ENCODE data around the gene ARFGEF2.
A peak's percentile ranks its signal among the peaks of the same experiment; 100 is the strongest.

Gene ARFGEF2

DNA sequence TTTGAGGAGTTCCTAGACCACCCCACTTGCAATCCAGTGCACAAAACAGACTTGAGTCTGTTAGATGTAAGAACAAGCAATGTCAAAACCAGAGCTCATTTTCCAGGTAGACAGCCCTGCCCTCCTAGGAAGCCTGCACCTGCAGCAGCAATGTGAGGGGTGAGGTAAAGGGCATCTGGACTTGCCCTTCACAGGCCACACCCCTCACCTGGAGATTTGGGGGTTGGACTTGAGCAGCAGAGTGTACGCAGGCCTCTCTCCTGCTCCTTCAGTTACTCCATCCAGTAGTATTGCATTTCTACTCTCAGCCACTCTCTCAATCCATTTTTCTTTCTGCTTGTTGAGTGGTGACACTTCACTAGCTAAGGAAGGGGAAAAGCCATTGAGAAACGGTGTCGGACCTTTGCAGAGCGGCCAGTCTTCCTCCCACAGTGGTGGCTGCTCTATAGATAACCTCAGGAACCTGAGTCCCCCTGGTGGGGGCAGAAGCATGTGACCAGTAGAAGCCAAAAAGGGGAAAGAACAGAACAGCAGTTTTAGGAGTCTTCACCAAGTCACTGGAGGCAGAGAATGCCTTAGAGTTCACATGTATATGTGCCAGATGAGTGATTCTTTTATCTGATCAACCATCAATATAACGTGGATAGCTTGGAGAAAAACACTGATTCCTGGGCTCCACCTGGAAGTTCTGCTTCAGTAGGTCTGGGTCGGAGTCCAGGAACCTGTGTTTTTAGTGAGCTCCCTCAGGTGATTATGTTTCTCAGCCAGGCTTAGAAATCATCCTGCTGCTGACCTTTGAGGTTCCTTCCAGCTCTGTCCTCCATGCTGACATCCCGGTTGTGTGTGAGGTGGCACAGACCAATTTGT lies 28.0 kb downstream of the ARFGEF2 start:
- Histone ChIP-seq H3K27me3 (ENCODE audit: low read depth, low read length) (no peaks in the 10 kb centered on the region), H3K4me3 (ENCODE audit: low read length) (no peak overlapping the region), H3K9me3 (ENCODE audit: insufficient read depth, low read length) (no peaks in the 10 kb centered on the region), H3K9ac (ENCODE audit: low read length) (no peak overlapping the region), H3K36me3 (replicated peaks; ENCODE audit: low read depth, low read length) (peaks cover 42% of the 10 kb centered on the region), H3K79me2 (ENCODE audit: low read length) (no peaks in the 10 kb centered on the region), H3K4me2 (ENCODE audit: low read length) (no peak overlapping the region), H3K4me1 (ENCODE audit: low read length) (no peaks in the 10 kb centered on the region), H3K27ac (ENCODE audit: low read length) (no peak overlapping the region), H4K20me1 (ENCODE audit: insufficient read depth, low read length) (peaks cover 6% of the 10 kb centered on the region; the same call in 1 of the 2 replicates), H2AFZ (ENCODE audit: low read depth, low read length) (no peak overlapping the region)
- TF ChIP-seq CTCF (IDR thresholded peaks at IDR 0.05; ENCODE audit: low read depth, low read length): peak; percentile 14; the same call in 1 of the 2 replicates
- TF ChIP-seq EZH2phosphoT487 (IDR thresholded peaks at IDR 0.05; ENCODE audit: low read depth): no peak

- no peaks in the 10 kb centered on the region for H3K4me1 ChIP-seq (ENCODE audit: low read length)
- peaks cover 45% of the 10 kb centered on the region for H3K36me3 ChIP-seq (replicated peaks; ENCODE audit: low read depth, low read length)
- H3K9ac ChIP-seq (ENCODE audit: low read length): no peak overlapping the region
- no peak overlapping the region for H3K4me2 ChIP-seq (ENCODE audit: low read length)
- no peak overlapping the region for H3K4me3 ChIP-seq (ENCODE audit: low read length)
- no peaks in the 10 kb centered on the region for H3K9me3 ChIP-seq (ENCODE audit: insufficient read depth, low read length)
- H2AFZ ChIP-seq (ENCODE audit: low read depth, low read length): no peak overlapping the region
- TF ChIP-seq EZH2phosphoT487 (IDR thresholded peaks at IDR 0.05; ENCODE audit: low read depth) (no peak), CTCF (IDR thresholded peaks at IDR 0.05; ENCODE audit: low read depth, low read length) (no peak)
- no peaks in the 10 kb centered on the region for H3K79me2 ChIP-seq (ENCODE audit: low read length)
- H3K27ac ChIP-seq (ENCODE audit: low read length): no peak overlapping the region
- H4K20me1 ChIP-seq (ENCODE audit: insufficient read depth, low read length): peaks cover 3% of the 10 kb centered on the region; the same call in 1 of the 2 replicates
- no peaks in the 10 kb centered on the region for H3K27me3 ChIP-seq (ENCODE audit: low read depth, low read length)
These were observed 29.5 kb downstream of the ARFGEF2 start for GRCh38 chr20:48951041-48951440.

- Histone ChIP-seq H3K4me1 (ENCODE audit: low read length) (no peaks in the 10 kb centered on the region), H3K36me3 (replicated peaks; ENCODE audit: low read depth, low read length) (peaks cover 49% of the 10 kb centered on the region), H3K27ac (ENCODE audit: low read length) (no peak overlapping the region), H3K4me2 (ENCODE audit: low read length) (no peak overlapping the region), H3K4me3 (ENCODE audit: low read length) (no peak overlapping the region), H2AFZ (ENCODE audit: low read depth, low read length) (no peak overlapping the region), H3K79me2 (ENCODE audit: low read length) (no peaks in the 10 kb centered on the region), H4K20me1 (ENCODE audit: insufficient read depth, low read length) (peaks cover 3% of the 10 kb centered on the region; the same call in 1 of the 2 replicates), H3K9ac (ENCODE audit: low read length) (no peak overlapping the region), H3K9me3 (ENCODE audit: insufficient read depth, low read length) (no peaks in the 10 kb centered on the region), H3K27me3 (ENCODE audit: low read depth, low read length) (no peaks in the 10 kb centered on the region)
- no peak for TF ChIP-seq CTCF (IDR thresholded peaks at IDR 0.05; ENCODE audit: low read depth, low read length)
- TF ChIP-seq EZH2phosphoT487 (IDR thresholded peaks at IDR 0.05; ENCODE audit: low read depth): no peak
These were observed 30.1 kb downstream of the ARFGEF2 start for GRCh38 chr20:48951646-48952045.

DNA sequence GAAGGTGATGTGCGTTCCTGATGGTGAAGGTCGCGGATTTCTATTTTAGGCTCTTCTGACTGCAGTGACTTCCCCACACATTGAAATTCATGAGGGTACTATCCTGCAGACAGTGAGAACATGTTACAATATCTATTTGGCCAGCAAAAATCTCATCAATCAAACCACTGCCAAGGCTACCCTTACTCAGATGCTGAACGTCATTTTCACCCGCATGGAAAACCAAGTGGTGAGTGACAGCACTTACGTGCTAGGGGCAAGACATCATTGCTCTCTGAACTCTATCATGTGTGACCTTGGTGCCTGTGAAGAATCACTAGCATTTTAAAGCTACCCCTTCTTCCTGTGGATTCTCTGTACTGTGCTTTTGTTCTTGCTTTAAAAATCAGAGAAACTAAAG lies 31.1 kb downstream of the ARFGEF2 start:
- Histone ChIP-seq H3K36me3 (replicated peaks; ENCODE audit: low read depth, low read length) (peaks cover 58% of the 10 kb centered on the region), H3K9me3 (ENCODE audit: insufficient read depth, low read length) (no peaks in the 10 kb centered on the region), H3K79me2 (ENCODE audit: low read length) (no peaks in the 10 kb centered on the region), H3K9ac (ENCODE audit: low read length) (no peak overlapping the region), H3K4me2 (ENCODE audit: low read length) (no peak overlapping the region), H4K20me1 (ENCODE audit: insufficient read depth, low read length) (peaks cover 3% of the 10 kb centered on the region; the same call in 1 of the 2 replicates), H2AFZ (ENCODE audit: low read depth, low read length) (no peak overlapping the region), H3K4me1 (ENCODE audit: low read length) (no peaks in the 10 kb centered on the region), H3K27ac (ENCODE audit: low read length) (no peak overlapping the region), H3K27me3 (ENCODE audit: low read depth, low read length) (no peaks in the 10 kb centered on the region), H3K4me3 (ENCODE audit: low read length) (no peak overlapping the region)
- TF ChIP-seq EZH2phosphoT487 (IDR thresholded peaks at IDR 0.05; ENCODE audit: low read depth): no peak
- no peak for TF ChIP-seq CTCF (IDR thresholded peaks at IDR 0.05; ENCODE audit: low read depth, low read length)
